Heart right ventricle (tissue), 16 donors: ENCODE results near the gene AK4. TPM values are rescaled to one million over a fixed set of nuclear protein-coding genes. Genes with fewer than 3 reads are reported as not detected.

Source experiments
- ATAC-seq, 8 donors: fragments of 200-7000 bp; cut with Tn5 transposase; one replicate each; pipeline ENCODE4 v1.9.1; 2020; ENCODE audit warnings: mild to moderate bottlenecking in 8 of 8, moderate library complexity in 8 of 8, moderate number of reproducible peaks in 1 of 8
- DNase-seq, 2 donors: peaks; one replicate each; pipeline ENCODE4 v3.0.0-alpha.2; 2020
- H3K27ac ChIP-seq, 10 donors: fragments of 200-600 bp; sonication (generic) in 2 of 10; one replicate each; pipeline versions ENCODE4 v1.5.0 to v1.8.0; 2020 to 2022; ENCODE audit warnings: mild to moderate bottlenecking in 3 of 10
- H3K27me3 ChIP-seq, 7 donors: fragments of 200-600 bp; one replicate each; pipeline ENCODE4 v1.8.0; 2021 to 2022; ENCODE audit warnings: mild to moderate bottlenecking in 2 of 7
- H3K36me3 ChIP-seq, 9 donors: fragments of 200-600 bp; sonication (generic) in 1 of 9; one replicate each; pipeline versions ENCODE4 v1.5.0 to v1.8.0; 2020 to 2022; ENCODE audit warnings: mild to moderate bottlenecking in 2 of 9
- H3K4me1 ChIP-seq, 9 donors: fragments of 200-600 bp; sonication (generic) in 1 of 9; one replicate each; pipeline versions ENCODE4 v1.5.0 to v1.8.0; 2020 to 2022; ENCODE audit warnings: mild to moderate bottlenecking in 4 of 9
- H3K4me3 ChIP-seq, 10 donors: fragments of 200-600 bp; sonication (generic) in 2 of 10; one replicate each; pipeline versions ENCODE4 v1.5.0 to v1.8.0; 2020 to 2022; ENCODE audit warnings: mild to moderate bottlenecking in 7 of 10, moderate library complexity in 2 of 10
- H3K9me3 ChIP-seq, 11 donors: fragments of 200-600 bp in 10 of 11; sonication (generic) in 2 of 11; one replicate each; pipeline versions ENCODE4 v1.5.0 to v1.8.0; 2013 to 2022; ENCODE audit warnings: mild to moderate bottlenecking in 2 of 11, control low read depth in 1 of 11, moderate library complexity in 1 of 11
- WGBS, 2 donors: extraction: QIAGEN DNeasy Blood & Tissue Kit; methylation state at CpG; one replicate each; pipeline ENCODE4 v1.1.7; 2013; ENCODE audit warnings: inconsistent platforms in 1 of 2; 5-methylcytosine and 5-hydroxymethylcytosine counted together
- intact Hi-C, 10 donors: fragments of 100-400 bp; cut with DNase I; formaldehyde crosslinking; loops; one replicate each; pipeline versions ENCODE4 v1.11.1 to v1.14.2; 2022
- polyA plus RNA-seq, 2 donors: library from polyadenylated mRNA; stranded (reverse); fragments of 200-250 nt; gene quantifications; one replicate each; pipeline ENCODE4 v1.2.3, GENCODE V29; 2013
- total RNA-seq, 10 donors: library from RNA; stranded (reverse); fragmentation: NEBNext Ultra II Directional in 3 of 10; extraction: Animal tissue kit (Norgen Biotek cat#: 25700) in 3 of 10; gene quantifications; one replicate each; pipeline versions ENCODE4 v1.2.1 to v1.2.4, GENCODE V29; 2021 to 2023
- TF ChIP-seq, protein P1 (sequence below), 9 donors: fragments of 200-600 bp; sonication (generic) in 2 of 9; IDR thresholded peaks; one replicate each; pipeline versions ENCODE4 v1.5.0 to v1.8.0; 2021 to 2022; ENCODE audit warnings: antibody characterized with exemption in 9 of 9, mild to moderate bottlenecking in 5 of 9, moderate library complexity in 1 of 9
- donor health status: Arrhythmogenic right ventricular cardiomyopathy.
- donor health status: ischemic (EF 13 %, LVEDD 7.1; RV severe dilation, severe dysfunction).
- donor health status: healthy with polysubstance abuse.
- donor health status: DM: no; HTN: yes; CAD: no.
- donor health status: DM: no; HTN: no; CAD: no.
- donor health status: ischemic (EF 25% LVEDD 6.9; RV normal size, moderate dysfunction).
- donor health status: ischemic (EF 25% LVEDD 5.7; RV mildly dilated, moderate dysfunction).
- donor health status: healthy.
- donor health status: DM: yes; HTN: yes; CAD: no.
- donor health status: Ischemic cardiomyopathy.
- donor health status: ischemic (EF 35%, LVEDD 5.7; RV mildly dilated, moderate dysfunction).
- donor health status: nonischemic (EF 11% LVEDD 7.7; RV severe dilation, severe dysfunction).
- donor health status: DM: yes; HTN: yes; CAD: no.
- donor health status: PGD.
- donor health status: ischemic (EF 29% LVEDD 5.4; RV normal size, mild dysfunction).
- donor health status: nonischemic (EF 23%, LVEDD 6.1; RV moderate dilation, normal function).

Gene AK4
- total and polyA plus RNA-seq, 12 donors = 9.9 to 179 (median 142) TPM

DNA sequence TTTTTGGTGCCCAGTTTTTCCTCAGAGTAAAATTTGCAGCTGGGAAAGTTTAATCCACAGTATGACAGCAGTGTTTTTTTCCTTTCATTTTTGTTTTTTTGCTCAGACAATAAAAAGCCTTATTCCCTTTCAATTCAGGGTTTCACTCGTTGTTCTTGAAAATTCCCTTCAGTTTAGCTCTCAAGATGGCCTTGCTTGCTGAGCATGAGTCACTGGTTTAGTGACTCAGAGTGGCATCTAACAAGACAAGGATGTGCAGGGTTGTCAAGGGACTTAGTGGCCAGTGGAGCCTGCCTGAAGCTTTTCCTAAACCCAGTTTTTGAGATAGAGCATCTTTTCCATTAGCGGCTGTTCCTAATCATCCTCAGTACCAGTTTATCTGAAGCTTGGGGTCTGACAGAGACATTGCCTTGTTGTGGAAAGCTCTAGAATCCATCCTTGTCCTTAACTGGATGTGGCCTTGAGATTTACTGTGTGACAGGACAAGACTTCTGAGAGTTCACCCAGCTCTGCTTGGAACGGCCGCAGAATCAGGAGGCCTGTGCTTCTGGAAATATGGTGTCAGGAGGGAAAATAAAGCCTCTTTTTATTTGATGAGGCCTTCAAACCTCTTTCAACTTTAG, 113.0 kb downstream of the AK4 start:
- intact Hi-C loops = loop anchor here in 3 of 10 donors (10.0 kb wide), 2 partner anchors 154 to 164 kb away; partner anchors contain the start of genes LEPR (in 2 of the 3) and LEPROT (in 2 of the 3)
- no peak for DNase-seq
- H3K27me3 ChIP-seq = peaks cover 0 to 18% (median 5%) of the 10 kb centered on the region in 7 donors
- H3K4me3 ChIP-seq = no peak overlapping the region
- H3K36me3 ChIP-seq = no peaks in the 10 kb centered on the region
- TF ChIP-seq, protein P1, sequence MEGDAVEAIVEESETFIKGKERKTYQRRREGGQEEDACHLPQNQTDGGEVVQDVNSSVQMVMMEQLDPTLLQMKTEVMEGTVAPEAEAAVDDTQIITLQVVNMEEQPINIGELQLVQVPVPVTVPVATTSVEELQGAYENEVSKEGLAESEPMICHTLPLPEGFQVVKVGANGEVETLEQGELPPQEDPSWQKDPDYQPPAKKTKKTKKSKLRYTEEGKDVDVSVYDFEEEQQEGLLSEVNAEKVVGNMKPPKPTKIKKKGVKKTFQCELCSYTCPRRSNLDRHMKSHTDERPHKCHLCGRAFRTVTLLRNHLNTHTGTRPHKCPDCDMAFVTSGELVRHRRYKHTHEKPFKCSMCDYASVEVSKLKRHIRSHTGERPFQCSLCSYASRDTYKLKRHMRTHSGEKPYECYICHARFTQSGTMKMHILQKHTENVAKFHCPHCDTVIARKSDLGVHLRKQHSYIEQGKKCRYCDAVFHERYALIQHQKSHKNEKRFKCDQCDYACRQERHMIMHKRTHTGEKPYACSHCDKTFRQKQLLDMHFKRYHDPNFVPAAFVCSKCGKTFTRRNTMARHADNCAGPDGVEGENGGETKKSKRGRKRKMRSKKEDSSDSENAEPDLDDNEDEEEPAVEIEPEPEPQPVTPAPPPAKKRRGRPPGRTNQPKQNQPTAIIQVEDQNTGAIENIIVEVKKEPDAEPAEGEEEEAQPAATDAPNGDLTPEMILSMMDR (IDR thresholded peaks at IDR 0.05) = no peak
- H3K4me1 ChIP-seq = peaks cover 0 to 31% (median 15%) of the 10 kb centered on the region in 9 donors
- 76% methylated on average over 4 of the region's 4 CpGs for WGBS, 2 donors
- peak overlapping the region in 1 of 10 donors; percentile 8 for H3K27ac ChIP-seq
- H3K9me3 ChIP-seq = no peaks in the 10 kb centered on the region
- ATAC-seq = peak in 1 of 8 donors; percentile 53

DNA sequence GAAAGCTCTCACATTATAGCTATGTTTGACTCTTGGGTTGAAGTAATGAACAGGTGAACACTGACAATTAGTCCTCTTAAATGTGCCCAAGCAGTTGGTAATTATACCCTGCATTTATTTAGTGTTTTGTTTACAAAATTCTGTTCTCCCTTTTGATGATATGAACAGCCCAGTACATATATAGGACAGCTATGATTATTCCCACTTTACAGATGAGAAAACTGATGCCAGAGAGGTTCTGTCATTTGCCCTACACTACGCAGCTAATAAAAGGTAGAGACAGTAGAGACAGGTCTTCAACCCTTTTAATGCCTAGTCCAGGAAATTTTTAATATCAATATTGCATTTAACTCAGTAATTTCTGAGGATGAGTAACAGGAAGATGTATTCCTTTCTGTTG, 115.3 kb downstream of the AK4 start:
- Histone ChIP-seq H3K4me1 (peaks cover 0 to 24% (median 20%) of the 10 kb centered on the region in 9 donors), H3K27ac (no peak overlapping the region), H3K27me3 (peaks cover 0 to 23% (median 7%) of the 10 kb centered on the region in 7 donors), H3K9me3 (no peaks in the 10 kb centered on the region), H3K4me3 (no peak overlapping the region), H3K36me3 (no peaks in the 10 kb centered on the region)
- DNase-seq (no peak), ATAC-seq (no peak)
- intact Hi-C loops = loop anchor here in 3 of 10 donors (10.0 kb wide), 2 partner anchors 152 to 162 kb away; partner anchors contain the start of genes LEPR (in 2 of the 3) and LEPROT (in 2 of the 3)
- TF ChIP-seq, protein P1 (IDR thresholded peaks at IDR 0.05) = no peak
- WGBS, 2 donors = 97 to 98% methylated on average over 1 of the region's 1 CpG

DNA sequence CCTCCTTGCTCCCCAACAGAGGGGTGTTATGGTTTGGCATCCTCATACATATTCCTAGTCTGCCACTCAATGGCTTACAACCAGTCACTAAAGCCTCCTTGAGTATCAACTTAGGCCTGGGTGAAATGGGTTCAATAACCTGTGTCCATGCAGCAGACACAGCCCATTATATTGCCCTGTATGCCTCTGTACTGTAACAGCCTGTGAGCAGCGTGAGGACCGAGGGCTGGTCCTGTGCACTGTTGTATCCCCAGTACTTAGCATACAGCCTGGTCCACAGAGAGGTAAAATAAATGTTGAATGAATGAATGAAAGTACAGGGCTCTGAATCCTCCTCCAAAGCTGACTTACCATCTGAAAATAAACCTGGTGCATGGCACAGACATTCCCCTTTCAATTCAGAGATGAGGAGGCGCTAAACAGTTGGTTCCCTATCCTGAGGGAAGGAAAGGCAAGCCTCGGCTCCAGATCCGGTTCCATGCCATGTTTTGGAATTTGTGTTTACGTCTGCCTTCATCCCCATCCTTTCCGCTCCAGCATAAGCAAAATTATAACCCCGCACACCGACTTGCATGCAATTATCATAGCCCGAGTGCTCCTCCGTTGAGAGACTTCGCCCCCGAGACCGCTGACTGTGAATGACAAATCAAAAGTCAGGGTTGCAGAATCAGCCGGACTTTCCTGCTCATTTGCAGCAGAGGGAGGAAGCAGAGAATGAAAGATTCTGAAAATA, 116.4 kb downstream of the AK4 start:
- Histone ChIP-seq H3K9me3 (no peaks in the 10 kb centered on the region), H3K4me3 (peak overlapping the region in 9 of 10 donors; percentile 47 to 73 (median 63)), H3K27me3 (peaks cover 0 to 23% (median 7%) of the 10 kb centered on the region in 7 donors), H3K36me3 (no peaks in the 10 kb centered on the region), H3K27ac (no peak overlapping the region), H3K4me1 (peaks cover 0 to 24% (median 20%) of the 10 kb centered on the region in 9 donors)
- ATAC-seq (peak in 7 of 8 donors; percentile 34 to 68 (median 64)), DNase-seq (peak in 1 of 2 donors; percentile 43)
- 13 to 15% methylated on average over 15 of the region's 15 CpGs for WGBS, 2 donors
- intact Hi-C loops = loop anchor here in 3 of 10 donors (10.0 kb wide), 2 partner anchors 150 to 160 kb away; partner anchors contain the start of genes LEPR (in 2 of the 3) and LEPROT (in 2 of the 3)
- TF ChIP-seq, protein P1 (IDR thresholded peaks at IDR 0.05) = no peak

DNA sequence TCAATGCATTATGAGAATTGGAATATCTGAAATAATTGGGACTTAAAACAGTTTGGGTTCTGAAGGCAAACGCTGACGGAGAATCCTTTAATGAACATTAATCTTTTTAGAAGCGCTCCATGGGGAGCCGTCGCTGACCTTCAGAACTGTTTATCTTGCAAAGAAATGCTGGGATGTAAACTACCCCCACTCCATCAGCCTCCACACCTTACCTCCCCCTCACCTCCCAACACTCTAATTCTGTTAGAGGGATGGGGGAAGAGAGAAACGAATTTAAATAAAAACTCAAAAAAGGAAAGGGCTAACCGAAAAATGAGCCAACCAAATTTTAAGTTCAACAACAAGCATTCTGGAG, 117.3 kb downstream of the AK4 start:
- Histone ChIP-seq H3K4me3 (peak overlapping the region; percentile 47 to 73 (median 62)), H3K27ac (peak overlapping the region in 8 of 10 donors; percentile 53 to 77 (median 60)), H3K27me3 (peaks cover 0 to 23% (median 7%) of the 10 kb centered on the region in 7 donors), H3K4me1 (peaks cover 0 to 24% (median 20%) of the 10 kb centered on the region in 9 donors), H3K9me3 (no peaks in the 10 kb centered on the region), H3K36me3 (no peaks in the 10 kb centered on the region)
- intact Hi-C loops = loop anchor here in 3 of 10 donors (10.0 kb wide), 2 partner anchors 150 to 160 kb away; partner anchors contain the start of genes LEPR (in 2 of the 3) and LEPROT (in 2 of the 3)
- DNase-seq (no peak), ATAC-seq (no peak)
- WGBS, 2 donors = 24% methylated on average over 7 of the region's 7 CpGs
- TF ChIP-seq, protein P1 (IDR thresholded peaks at IDR 0.05) = no peak
